Mesenchymal stem cell (in vitro differentiated cells and primary cell): ENCODE measurements around the gene C2orf66.
A peak's percentile ranks its signal among the peaks of the same experiment; 100 is the strongest.

Experiments
- DNase-seq: peaks from one replicate; pipeline ENCODE4 v3.0.0-alpha.2; 2013
- H2AFZ ChIP-seq: one replicate; pipeline ENCODE4 v1.6.1; 2013; ENCODE audit warnings: low read depth, mild to moderate bottlenecking, control low read depth, inconsistent platforms, low read length, moderate library complexity
- H2AK5ac ChIP-seq: 2 replicates; pipeline ENCODE4 v1.6.1; 2013; ENCODE audit warnings: low read length, moderate library complexity, mild to moderate bottlenecking, inconsistent platforms; ENCODE audit not compliant: severe bottlenecking
- H2BK120ac ChIP-seq: one replicate; pipeline ENCODE4 v1.6.1; 2013; ENCODE audit warnings: low read depth, mild to moderate bottlenecking, inconsistent platforms, low read length, moderate library complexity
- H2BK12ac ChIP-seq, 2 experiments: one replicate each; pipeline ENCODE4 v1.6.1; 2013; ENCODE audit warnings: inconsistent platforms in 2 of 2, low read length in 2 of 2, mild to moderate bottlenecking in 2 of 2, moderate library complexity in 2 of 2, control low read depth in 1 of 2
- H2BK15ac ChIP-seq: one replicate; pipeline ENCODE4 v1.6.1; 2013; ENCODE audit warnings: mild to moderate bottlenecking, low read depth, inconsistent platforms; ENCODE audit not compliant: poor library complexity, severe bottlenecking
- H2BK5ac ChIP-seq: 2 replicates; pipeline ENCODE4 v1.6.1; 2013; ENCODE audit warnings: low read depth, mild to moderate bottlenecking, low read length, control low read depth, inconsistent platforms; ENCODE audit not compliant: poor library complexity, severe bottlenecking
- H3K14ac ChIP-seq, 2 experiments: one replicate each; pipeline ENCODE4 v1.6.1; 2013; ENCODE audit warnings: inconsistent platforms in 2 of 2, low read length in 2 of 2, control low read depth in 1 of 2, mild to moderate bottlenecking in 1 of 2, moderate library complexity in 1 of 2
- H3K18ac ChIP-seq, 2 experiments: one replicate each; pipeline ENCODE4 v1.6.1; 2013; ENCODE audit warnings: inconsistent platforms in 2 of 2, low read length in 2 of 2, control low read depth in 1 of 2, low read depth in 1 of 2, mild to moderate bottlenecking in 1 of 2
- H3K23ac ChIP-seq, 2 experiments: one replicate each; pipeline ENCODE4 v1.6.1; 2013; ENCODE audit warnings: inconsistent platforms in 2 of 2, low read length in 2 of 2, mild to moderate bottlenecking in 2 of 2, moderate library complexity in 2 of 2, control low read depth in 1 of 2
- H3K27ac ChIP-seq: 2 replicates; pipeline ENCODE4 v1.5.1; 2013; ENCODE audit warnings: mild to moderate bottlenecking, moderate library complexity, low read length, control low read depth, inconsistent platforms; ENCODE audit not compliant: poor library complexity, severe bottlenecking
- H3K27me3 ChIP-seq, 2 experiments: 2 replicates each; pipeline versions ENCODE4 v1.6.1 to v1.7.0; 2013; ENCODE audit warnings: low read length in 2 of 2, mild to moderate bottlenecking in 2 of 2, moderate library complexity in 2 of 2, control low read depth in 1 of 2, inconsistent platforms in 1 of 2; ENCODE audit not compliant: control insufficient read depth in 1 of 2, insufficient read depth in 1 of 2
- H3K36me3 ChIP-seq, 2 experiments: 2 replicates each; pipeline versions ENCODE4 v1.6.1 to v1.7.0; 2013; ENCODE audit warnings: low read length in 2 of 2, control low read depth in 1 of 2, inconsistent platforms in 1 of 2, low read depth in 1 of 2, mild to moderate bottlenecking in 1 of 2; ENCODE audit not compliant: insufficient read depth in 2 of 2, control insufficient read depth in 1 of 2
- H3K4ac ChIP-seq, 2 experiments: one replicate each; pipeline ENCODE4 v1.6.1; 2013; ENCODE audit warnings: inconsistent platforms in 2 of 2, low read length in 2 of 2, mild to moderate bottlenecking in 2 of 2, moderate library complexity in 2 of 2, control low read depth in 1 of 2, low read depth in 1 of 2
- H3K4me1 ChIP-seq: 2 replicates; pipeline ENCODE4 v1.6.1; 2013; ENCODE audit warnings: low read depth, low read length, control low read depth; ENCODE audit not compliant: control insufficient read depth, insufficient read depth
- H3K4me2 ChIP-seq: 2 replicates; pipeline ENCODE4 v1.6.1; 2013; ENCODE audit warnings: low read length, mild to moderate bottlenecking, inconsistent platforms; ENCODE audit not compliant: poor library complexity, severe bottlenecking
- H3K4me3 ChIP-seq, 2 experiments: 2 replicates each; pipeline versions ENCODE4 v1.5.1 to v1.7.0; 2013; ENCODE audit warnings: low read length in 2 of 2, mild to moderate bottlenecking in 2 of 2, control low read depth in 1 of 2, low read depth in 1 of 2; ENCODE audit not compliant: insufficient read depth in 1 of 2
- H3K79me1 ChIP-seq: replicated peaks from 2 replicates; pipeline ENCODE4 v1.6.1; 2013; ENCODE audit warnings: mild to moderate bottlenecking, control low read depth, low read length, inconsistent platforms; ENCODE audit not compliant: poor library complexity, severe bottlenecking
- H3K9ac ChIP-seq: 2 replicates; pipeline ENCODE4 v1.7.0; 2013; ENCODE audit warnings: mild to moderate bottlenecking, low read length, moderate library complexity
- H3K9me3 ChIP-seq: 2 replicates; pipeline ENCODE4 v1.7.0; 2013; ENCODE audit warnings: mild to moderate bottlenecking, low read length; ENCODE audit not compliant: control insufficient read depth
- H4K8ac ChIP-seq: one replicate; pipeline ENCODE4 v1.6.1; 2013; ENCODE audit warnings: inconsistent platforms, mild to moderate bottlenecking, low read length, moderate library complexity
- H4K91ac ChIP-seq: one replicate; pipeline ENCODE4 v1.6.1; 2013; ENCODE audit warnings: mild to moderate bottlenecking, low read length, inconsistent platforms
- WGBS: methylation state at CpG from one replicate; pipeline ENCODE4 v1.1.7; 2013; ENCODE audit warnings: mixed read lengths; 5-methylcytosine and 5-hydroxymethylcytosine counted together

C2orf66 gene

GRCh38 chr2:196823750-196824522 lies 14.8 kb upstream of the C2orf66 start:
- no peak overlapping the region for H3K18ac ChIP-seq
- H3K4me1 ChIP-seq: peaks cover 2% of the 10 kb centered on the region
- H3K27ac ChIP-seq: peak overlapping the region; percentile 40
- no peak overlapping the region for H4K91ac ChIP-seq
- no peak overlapping the region for H3K23ac ChIP-seq
- no peak overlapping the region for H2BK12ac ChIP-seq
- peaks cover 3% of the 10 kb centered on the region for H3K9me3 ChIP-seq
- H3K27me3 ChIP-seq: no peaks in the 10 kb centered on the region
- H3K79me1 ChIP-seq: no peaks in the 10 kb centered on the region
- H3K4me3 ChIP-seq: no peak overlapping the region
- H3K9ac ChIP-seq: no peak overlapping the region
- no peak overlapping the region for H2BK5ac ChIP-seq
- no peak overlapping the region for H4K8ac ChIP-seq
- no peak overlapping the region for H2BK120ac ChIP-seq
- no peak overlapping the region for H3K4me2 ChIP-seq
- H2AFZ ChIP-seq: no peak overlapping the region
- peak; percentile 83 for DNase-seq
- no peak overlapping the region for H3K14ac ChIP-seq
- no peak overlapping the region for H2AK5ac ChIP-seq
- no peak overlapping the region for H2BK15ac ChIP-seq
- no peak overlapping the region for H3K4ac ChIP-seq
- H3K36me3 ChIP-seq: no peaks in the 10 kb centered on the region

GRCh38 chr2:196821195-196821594 lies 12.0 kb upstream of the C2orf66 start:
- Histone ChIP-seq H2AK5ac (no peak overlapping the region), H3K23ac (no peak overlapping the region), H3K14ac (no peak overlapping the region), H3K36me3 (no peaks in the 10 kb centered on the region), H3K4ac (no peak overlapping the region), H3K27ac (no peak overlapping the region), H3K4me3 (no peak overlapping the region), H3K9me3 (peaks cover 14% of the 10 kb centered on the region), H3K79me1 (no peaks in the 10 kb centered on the region), H3K4me1 (peaks cover 2% of the 10 kb centered on the region), H3K4me2 (no peak overlapping the region), H2BK15ac (no peak overlapping the region), H3K9ac (no peak overlapping the region), H2BK120ac (no peak overlapping the region), H2BK5ac (no peak overlapping the region), H2AFZ (no peak overlapping the region), H3K27me3 (no peaks in the 10 kb centered on the region), H3K18ac (no peak overlapping the region), H4K8ac (no peak overlapping the region), H2BK12ac (no peak overlapping the region), H4K91ac (no peak overlapping the region)
- peak; percentile 38 for DNase-seq
- WGBS: 44% methylated on average over 1 of the region's 1 CpG

- Histone ChIP-seq H3K14ac (no peak overlapping the region), H3K27me3 (no peaks in the 10 kb centered on the region), H3K9me3 (no peaks in the 10 kb centered on the region), H3K4me3 (no peak overlapping the region), H3K36me3 (no peaks in the 10 kb centered on the region), H4K91ac (no peak overlapping the region), H2BK12ac (no peak overlapping the region), H3K9ac (no peak overlapping the region), H2AFZ (no peak overlapping the region), H3K79me1 (no peaks in the 10 kb centered on the region), H3K23ac (no peak overlapping the region), H3K4ac (no peak overlapping the region), H3K18ac (no peak overlapping the region), H2BK120ac (no peak overlapping the region), H2BK15ac (no peak overlapping the region), H3K27ac (no peak overlapping the region), H3K4me2 (no peak overlapping the region), H2BK5ac (no peak overlapping the region), H3K4me1 (no peaks in the 10 kb centered on the region), H4K8ac (no peak overlapping the region), H2AK5ac (no peak overlapping the region)
- 48% methylated on average over 2 of the region's 2 CpGs for WGBS
- DNase-seq: no peak
Measured at GRCh38 chr2:196808083-196808665, 981 bp downstream of the C2orf66 start.

- 83% methylated on average over 1 of the region's 1 CpG for WGBS
- DNase-seq: no peak
- Histone ChIP-seq H3K23ac (no peak overlapping the region), H4K8ac (peak overlapping the region; percentile 23), H2AFZ (no peak overlapping the region), H3K4me1 (no peaks in the 10 kb centered on the region), H2AK5ac (no peak overlapping the region), H3K79me1 (peaks cover under 1% of the 10 kb centered on the region), H4K91ac (no peak overlapping the region), H3K36me3 (no peaks in the 10 kb centered on the region), H3K27ac (no peak overlapping the region), H2BK15ac (no peak overlapping the region), H3K9ac (no peak overlapping the region), H3K4me3 (no peak overlapping the region), H3K4ac (no peak overlapping the region), H2BK12ac (peak overlapping the region in 1 of 2 experiments; percentile 54), H3K14ac (no peak overlapping the region), H3K18ac (no peak overlapping the region), H3K9me3 (no peaks in the 10 kb centered on the region), H2BK5ac (no peak overlapping the region), H3K4me2 (no peak overlapping the region), H2BK120ac (no peak overlapping the region), H3K27me3 (no peaks in the 10 kb centered on the region)
Measured at GRCh38 chr2:196804381-196804780, 4.8 kb downstream of the C2orf66 start.
